HG03095 (cell line): ENCODE results near the gene MYL6.
"Not testable (repeated sequence)": the region's sequence is repeated elsewhere in the genome, so short reads cannot be mapped to it uniquely, and the experiment has no call there.

ENCODE experiments used
- ATAC-seq: cut with Tn5 transposase; IDR thresholded peaks from one replicate; pipeline ENCODE4 v1.9.1; 2021; ENCODE audit warnings: moderate library complexity; ENCODE audit not compliant: unreplicated experiment

MYL6 gene

GRCh38 chr12:56156464-56157200, 1.5 kb upstream of the MYL6 start:
- not testable (repeated sequence) for ATAC-seq

- ATAC-seq = peak; percentile 25
These were observed 744 bp upstream of the MYL6 start for GRCh38 chr12:56157201-56158028.

- no peak for ATAC-seq
These were observed 835 bp downstream of the MYL6 start for GRCh38 chr12:56158926-56159461.

- no peak for ATAC-seq
These were observed 1.5 kb downstream of the MYL6 start for GRCh38 chr12:56159482-56160192.

GRCh38 chr12:56160193-56160763, 2.1 kb downstream of the MYL6 start:
- no peak for ATAC-seq

GRCh38 chr12:56160894-56161689, 2.9 kb downstream of the MYL6 start:
- no peak for ATAC-seq

- no peak for ATAC-seq
These were observed 3.7 kb downstream of the MYL6 start for GRCh38 chr12:56161690-56162351.

- ATAC-seq = no peak
These were observed 4.5 kb downstream of the MYL6 start for GRCh38 chr12:56162468-56163290.

GRCh38 chr12:56163533-56164344, 5.6 kb downstream of the MYL6 start:
- no peak for ATAC-seq

- no peak for ATAC-seq
These were observed 6.2 kb downstream of the MYL6 start for GRCh38 chr12:56164345-56164729.

- no peak for ATAC-seq
These were observed 7.2 kb downstream of the MYL6 start for GRCh38 chr12:56165369-56165768.

GRCh38 chr12:56169229-56169759, 11.1 kb downstream of the MYL6 start:
- ATAC-seq = no peak

- ATAC-seq = no peak
These were observed 14.7 kb downstream of the MYL6 start for GRCh38 chr12:56172839-56173238.

- no peak for ATAC-seq
These were observed 20.2 kb downstream of the MYL6 start for GRCh38 chr12:56178347-56178746.

GRCh38 chr12:56186957-56187356, 28.8 kb downstream of the MYL6 start:
- no peak for ATAC-seq

GRCh38 chr12:56188131-56188777, 30.1 kb downstream of the MYL6 start:
- no peak for ATAC-seq

GRCh38 chr12:56188778-56189098, 30.6 kb downstream of the MYL6 start:
- no peak for ATAC-seq
